ENCODE data around the gene ATG4C.

Gene ATG4C

DNA sequence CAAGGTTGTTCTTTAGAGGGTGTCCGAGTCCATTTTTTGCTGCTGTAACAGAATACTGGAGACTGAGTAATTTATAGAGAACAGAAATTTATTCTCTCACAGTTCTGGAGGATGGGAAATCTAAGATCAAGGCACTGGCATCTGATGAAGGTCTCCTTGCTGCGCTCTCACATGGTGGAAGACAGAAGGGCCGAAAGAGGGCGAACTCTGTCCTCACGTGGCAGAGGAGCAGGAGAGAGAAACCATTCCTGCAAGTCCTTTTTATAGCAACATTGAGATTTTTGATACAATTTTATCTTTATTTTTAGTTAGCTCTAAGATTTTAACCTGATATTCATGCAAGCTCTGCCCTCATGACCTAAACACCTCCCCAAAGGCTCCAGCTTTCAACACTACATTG, 48.3 kb downstream of the ATG4C start:
- Histone ChIP-seq H3K4me1 (ENCODE audit: insufficient read depth, poor library complexity, severe bottlenecking) (no peaks in the 10 kb centered on the region), H3K27ac (ENCODE audit: poor library complexity, severe bottlenecking) (no peak overlapping the region), H3K9me3 (ENCODE audit: severe bottlenecking) (no peaks in the 10 kb centered on the region), H3K36me3 (ENCODE audit: low read depth) (peaks cover 13% of the 10 kb centered on the region; the same call in 1 of the 2 replicates), H3K4me3 (ENCODE audit: severe bottlenecking) (no peak overlapping the region), H3K27me3 (ENCODE audit: insufficient read depth, poor library complexity, severe bottlenecking) (no peaks in the 10 kb centered on the region)
- no peak for ATAC-seq (ENCODE audit: low read depth)
- no peak for TF ChIP-seq CTCF (IDR thresholded peaks at IDR 0.05; ENCODE audit: poor library complexity, severe bottlenecking)
- no peak for DNase-seq (ENCODE audit: low spot score)

- TF ChIP-seq CTCF (IDR thresholded peaks at IDR 0.05; ENCODE audit: poor library complexity, severe bottlenecking) = no peak
- no peak for ATAC-seq (ENCODE audit: low read depth)
Observed at GRCh38 chr1:62833529-62833928, 49.6 kb downstream of the ATG4C start.

DNA sequence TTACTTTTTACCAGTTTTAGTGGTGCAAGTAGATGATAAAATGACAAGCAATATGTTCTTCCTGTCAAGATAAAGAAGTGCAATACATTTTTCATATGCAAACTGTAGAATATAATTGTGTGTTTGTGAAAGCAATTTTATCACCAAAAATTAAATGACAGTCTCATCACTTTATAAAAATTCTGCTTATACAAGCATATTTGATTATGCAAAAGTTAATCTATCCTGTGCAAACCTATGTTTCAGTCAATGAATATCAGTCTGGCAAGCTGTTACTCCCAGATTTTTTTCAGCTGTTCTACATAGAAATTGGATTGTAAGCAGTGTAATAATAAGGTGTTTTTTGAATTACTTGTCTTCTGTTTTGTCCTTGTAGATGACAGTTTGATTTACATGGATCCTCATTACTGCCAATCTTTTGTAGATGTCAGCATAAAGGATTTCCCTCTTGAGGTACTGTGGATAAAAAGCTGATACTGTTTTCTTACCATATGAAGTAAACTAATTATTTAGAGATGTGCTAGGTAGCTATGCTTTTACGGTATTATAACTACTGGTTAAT, 50.5 kb downstream of the ATG4C start:
- H3K27ac ChIP-seq (ENCODE audit: poor library complexity, severe bottlenecking) = no peak overlapping the region
- ATAC-seq (ENCODE audit: low read depth) = no peak

More at GRCh38 chr1:62833529-62833928, 49.6 kb downstream of the ATG4C start:
- no peaks in the 10 kb centered on the region for H3K9me3 ChIP-seq (ENCODE audit: severe bottlenecking)
- DNase-seq (ENCODE audit: low spot score) = no peak
- H3K27ac ChIP-seq (ENCODE audit: poor library complexity, severe bottlenecking) = no peak overlapping the region
- no peak overlapping the region for H3K4me3 ChIP-seq (ENCODE audit: severe bottlenecking)
- no peaks in the 10 kb centered on the region for H3K27me3 ChIP-seq (ENCODE audit: insufficient read depth, poor library complexity, severe bottlenecking)
- H3K4me1 ChIP-seq (ENCODE audit: insufficient read depth, poor library complexity, severe bottlenecking) = no peaks in the 10 kb centered on the region
- H3K36me3 ChIP-seq (ENCODE audit: low read depth) = peaks cover 13% of the 10 kb centered on the region; the same call in 1 of the 2 replicates

DNA sequence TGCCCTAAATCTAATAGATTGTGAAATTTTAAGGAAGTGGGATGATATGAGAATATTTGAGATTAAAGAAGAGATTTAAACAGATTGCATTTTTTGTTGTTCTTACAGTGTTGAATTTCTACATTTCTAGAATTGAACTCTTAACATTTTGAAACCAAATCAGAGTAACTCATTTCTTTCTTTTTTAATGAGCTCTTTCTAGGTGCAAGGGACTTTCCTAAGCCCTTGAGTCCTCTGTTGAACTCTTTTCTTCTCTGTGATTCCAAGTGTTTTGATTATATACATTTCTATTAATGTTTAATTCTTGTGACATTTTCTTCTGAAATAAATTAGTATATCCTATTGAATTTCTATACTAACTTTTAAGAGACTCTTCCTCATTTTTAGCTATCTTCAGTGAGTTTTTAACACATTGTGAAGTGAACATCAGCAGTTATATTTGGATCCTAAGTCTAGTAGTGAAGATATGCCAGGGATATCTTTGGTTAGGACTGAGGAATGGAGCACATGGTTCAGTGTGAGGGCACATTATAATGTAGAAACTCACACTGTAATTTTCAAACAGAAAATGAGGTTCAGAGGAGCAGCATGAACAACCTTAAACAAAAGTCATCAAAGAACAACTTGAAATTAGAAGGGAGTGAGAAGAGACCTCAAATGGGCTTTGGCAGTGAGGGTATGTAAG, 53.1 kb downstream of the ATG4C start:
- no peaks in the 10 kb centered on the region for H3K4me1 ChIP-seq (ENCODE audit: insufficient read depth, poor library complexity, severe bottlenecking)
- no peaks in the 10 kb centered on the region for H3K9me3 ChIP-seq (ENCODE audit: severe bottlenecking)
- TF ChIP-seq CTCF (IDR thresholded peaks at IDR 0.05; ENCODE audit: poor library complexity, severe bottlenecking) = no peak
- no peak overlapping the region for H3K27ac ChIP-seq (ENCODE audit: poor library complexity, severe bottlenecking)
- no peak overlapping the region for H3K4me3 ChIP-seq (ENCODE audit: severe bottlenecking)
- DNase-seq (ENCODE audit: low spot score) (no peak), ATAC-seq (ENCODE audit: low read depth) (no peak)
- H3K36me3 ChIP-seq (ENCODE audit: low read depth) = peaks cover 13% of the 10 kb centered on the region; the same call in 1 of the 2 replicates
- no peaks in the 10 kb centered on the region for H3K27me3 ChIP-seq (ENCODE audit: insufficient read depth, poor library complexity, severe bottlenecking)

More for the DNA sequence above, 50.5 kb downstream of the ATG4C start:
- H3K4me3 ChIP-seq (ENCODE audit: severe bottlenecking) = no peak overlapping the region
- DNase-seq (ENCODE audit: low spot score) = no peak
- TF ChIP-seq CTCF (IDR thresholded peaks at IDR 0.05; ENCODE audit: poor library complexity, severe bottlenecking) = no peak
- H3K36me3 ChIP-seq (ENCODE audit: low read depth) = peaks cover 13% of the 10 kb centered on the region; the same call in 1 of the 2 replicates
- no peaks in the 10 kb centered on the region for H3K9me3 ChIP-seq (ENCODE audit: severe bottlenecking)
- H3K27me3 ChIP-seq (ENCODE audit: insufficient read depth, poor library complexity, severe bottlenecking) = no peaks in the 10 kb centered on the region
- H3K4me1 ChIP-seq (ENCODE audit: insufficient read depth, poor library complexity, severe bottlenecking) = no peaks in the 10 kb centered on the region

GRCh38 chr1:62840555-62840954, 56.6 kb downstream of the ATG4C start:
- Histone ChIP-seq H3K27ac (ENCODE audit: poor library complexity, severe bottlenecking) (no peak overlapping the region), H3K4me3 (ENCODE audit: severe bottlenecking) (no peak overlapping the region), H3K36me3 (ENCODE audit: low read depth) (no peaks in the 10 kb centered on the region; the same call in 1 of the 2 replicates), H3K4me1 (ENCODE audit: insufficient read depth, poor library complexity, severe bottlenecking) (no peaks in the 10 kb centered on the region), H3K27me3 (ENCODE audit: insufficient read depth, poor library complexity, severe bottlenecking) (no peaks in the 10 kb centered on the region), H3K9me3 (ENCODE audit: severe bottlenecking) (no peaks in the 10 kb centered on the region)
- DNase-seq (ENCODE audit: low spot score) (no peak), ATAC-seq (ENCODE audit: low read depth) (no peak)
- TF ChIP-seq CTCF (IDR thresholded peaks at IDR 0.05; ENCODE audit: poor library complexity, severe bottlenecking) = no peak

Measured in RWPE2 (cell line).